Spleen (tissue), 7 donors: ENCODE measurements around the gene SPATA32.

Experiments used
- POLR2A ChIP-seq, 3 donors: fragments of 450-650 bp; IDR thresholded peaks; one replicate each; pipeline ENCODE4 v1.5.1; 2017; ENCODE audit warnings: antibody characterized with exemption in 3 of 3, mild to moderate bottlenecking in 1 of 3
- TF ChIP-seq, protein P1 (sequence below), 11 experiments: fragments of 200-600 bp in 7 of 11; fragments of 450-650 bp in 4 of 11; sonication (generic) in 4 of 11; IDR thresholded peaks in 8 of 11; conservative IDR thresholded peaks in 3 of 11; 1 replicate in 7 of 11; 2 replicates in 4 of 11; pipeline versions ENCODE4 v1.4.0 to v1.8.0; 2016 to 2021; ENCODE audit warnings: antibody characterized with exemption in 11 of 11, inconsistent platforms in 4 of 11, mild to moderate bottlenecking in 1 of 11
- donor health status: DM: no; HTN: no; CAD: no; lungs with moderate emphysema.
- donor health status: DM: no; HTN: no; CAD: no.
- donor health status: DM: no; HTN: no; CAD: no.

DNA sequence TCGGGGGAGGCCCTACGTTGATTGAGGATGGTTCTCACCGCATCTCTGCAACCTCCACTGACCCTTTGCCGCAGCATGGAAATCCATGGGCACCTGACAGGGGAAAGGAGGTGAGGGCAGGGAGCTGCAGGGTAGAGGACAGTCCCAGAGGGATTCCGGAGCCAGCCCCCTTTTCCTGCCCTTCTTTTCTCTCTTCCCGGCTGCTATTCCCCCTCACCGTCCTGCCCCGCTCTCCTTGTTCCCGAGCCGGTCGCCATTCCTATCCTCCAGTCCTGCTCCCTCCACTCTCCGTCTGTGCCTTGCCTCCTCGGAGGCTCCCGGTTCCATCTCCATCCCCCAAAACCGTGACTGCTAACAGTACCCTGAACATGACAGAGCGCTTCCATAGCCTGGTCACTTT, 4.8 kb downstream of the SPATA32 start:
- TF ChIP-seq POLR2A (IDR thresholded peaks at IDR 0.05), result no peak
- TF ChIP-seq, protein P1, sequence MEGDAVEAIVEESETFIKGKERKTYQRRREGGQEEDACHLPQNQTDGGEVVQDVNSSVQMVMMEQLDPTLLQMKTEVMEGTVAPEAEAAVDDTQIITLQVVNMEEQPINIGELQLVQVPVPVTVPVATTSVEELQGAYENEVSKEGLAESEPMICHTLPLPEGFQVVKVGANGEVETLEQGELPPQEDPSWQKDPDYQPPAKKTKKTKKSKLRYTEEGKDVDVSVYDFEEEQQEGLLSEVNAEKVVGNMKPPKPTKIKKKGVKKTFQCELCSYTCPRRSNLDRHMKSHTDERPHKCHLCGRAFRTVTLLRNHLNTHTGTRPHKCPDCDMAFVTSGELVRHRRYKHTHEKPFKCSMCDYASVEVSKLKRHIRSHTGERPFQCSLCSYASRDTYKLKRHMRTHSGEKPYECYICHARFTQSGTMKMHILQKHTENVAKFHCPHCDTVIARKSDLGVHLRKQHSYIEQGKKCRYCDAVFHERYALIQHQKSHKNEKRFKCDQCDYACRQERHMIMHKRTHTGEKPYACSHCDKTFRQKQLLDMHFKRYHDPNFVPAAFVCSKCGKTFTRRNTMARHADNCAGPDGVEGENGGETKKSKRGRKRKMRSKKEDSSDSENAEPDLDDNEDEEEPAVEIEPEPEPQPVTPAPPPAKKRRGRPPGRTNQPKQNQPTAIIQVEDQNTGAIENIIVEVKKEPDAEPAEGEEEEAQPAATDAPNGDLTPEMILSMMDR (IDR thresholded peaks at IDR 0.05 in 8 of 11, conservative IDR thresholded peaks at IDR 0.05 in 3 of 11), result no peak
